HCT116 (cell line): Measurements from ENCODE around the gene CDH23. TPM values are rescaled to one million over a fixed set of nuclear protein-coding genes. Genes with fewer than 3 reads are reported as not detected.

Experiments used
- ATAC-seq: fragments of 200-7000 bp; cut with Tn5 transposase; 2 replicates; pipeline ENCODE4 v1.9.1; 2020; ENCODE audit warnings: mild to moderate bottlenecking, moderate library complexity
- BruUV-seq: library from RNA; stranded (reverse); fragments of 400-500 nt; replicated peaks from 2 replicates; lab custom pipeline; 2021; lab: Mats Ljungman, UMichigan
- CTCF ChIA-PET: fragments of 300-600 bp; sonication (Branson Sonifier 250); formaldehyde crosslinking; loops from one replicate; lab custom pipeline; 2021; ENCODE audit warnings: antibody characterized with exemption; lab: Charles Lee
- POLR2A ChIA-PET: fragments of 300-600, 350-600 bp; sonication (Branson Sonifier 250); formaldehyde crosslinking; loops from one replicate; lab custom pipeline; 2021; ENCODE audit warnings: antibody characterized with exemption; lab: Charles Lee
- RAD21 ChIA-PET, 2 experiments: fragments of 300-600 bp; sonication (Branson Sonifier 250); formaldehyde crosslinking; loops; one replicate each; lab custom pipeline; 2023; ENCODE audit warnings: low total read pairs in 2 of 2; ENCODE audit not compliant: uncharacterized antibody in 2 of 2, unreplicated experiment in 2 of 2, low non-redundant PET in 1 of 2; lab: Charles Lee
- DNase-seq: peaks from one replicate; pipeline ENCODE4 v3.0.0-alpha.2; 2010; ENCODE audit warnings: low read depth, low spot score
- H2AFZ ChIP-seq: fragments of 200-600 bp; shearing (Covaris generic), sonication (generic); 2 replicates; pipeline ENCODE4 v1.6.1; 2017; ENCODE audit warnings: low read depth, mixed run types, mixed read lengths, antibody characterized with exemption, low read length; ENCODE audit not compliant: poor library complexity, severe bottlenecking
- H3K27ac ChIP-seq: 2 replicates; pipeline ENCODE4 v1.5.1; 2012; ENCODE audit warnings: low read depth, low read length
- H3K27me3 ChIP-seq: fragments of 200-600 bp; sonication (generic); 2 replicates; pipeline ENCODE4 v1.6.1; 2016; ENCODE audit warnings: mixed run types, low read length, mixed read lengths; ENCODE audit not compliant: insufficient read depth
- H3K36me3 ChIP-seq, 2 experiments: fragments of 200-500 bp in 1 of 2; fragments of 200-600 bp in 1 of 2; sonication (Bioruptor generic) in 1 of 2; sonication (generic) in 1 of 2; 2 replicates each; pipeline versions ENCODE4 v1.5.1 to v1.6.1; 2014 to 2016; ENCODE audit warnings: low read length in 2 of 2, inconsistent platforms in 1 of 2, mixed read lengths in 1 of 2, mixed run types in 1 of 2; ENCODE audit not compliant: insufficient read depth in 2 of 2, control insufficient read depth in 1 of 2
- H3K4me1 ChIP-seq, 2 experiments: fragments of 200-600 bp in 1 of 2; sonication (generic) in 1 of 2; 2 replicates each; pipeline versions ENCODE4 v1.5.1 to v1.6.1; 2012 to 2017; ENCODE audit warnings: low read length in 2 of 2, inconsistent platforms in 1 of 2, mild to moderate bottlenecking in 1 of 2, mixed read lengths in 1 of 2, mixed run types in 1 of 2, moderate library complexity in 1 of 2; ENCODE audit not compliant: insufficient read depth in 2 of 2, control insufficient read depth in 1 of 2
- H3K4me2 ChIP-seq: fragments of 200-600 bp; sonication (generic); 2 replicates; pipeline ENCODE4 v1.6.1; 2017; ENCODE audit warnings: mixed run types, low read length, mixed read lengths
- H3K4me3 ChIP-seq, 2 experiments: fragments of 200-600 bp in 1 of 2; sonication (generic) in 1 of 2; replicated peaks in 1 of 2; 2 replicates each; pipeline ENCODE4 v1.5.1; 2011 to 2016; ENCODE audit warnings: low read length in 2 of 2, control low read depth in 1 of 2, low read depth in 1 of 2, mild to moderate bottlenecking in 1 of 2, mixed read lengths in 1 of 2, mixed run types in 1 of 2
- H3K79me2 ChIP-seq: fragments of 200-600 bp; sonication (generic); 2 replicates; pipeline ENCODE4 v1.6.1; 2017; ENCODE audit warnings: mild to moderate bottlenecking, mixed run types, low read length, moderate library complexity, mixed read lengths; ENCODE audit not compliant: insufficient read depth
- H3K9ac ChIP-seq: fragments of 200-600 bp; sonication (generic); 2 replicates; pipeline ENCODE4 v1.6.1; 2016; ENCODE audit warnings: low read length, mixed read lengths
- H3K9me2 ChIP-seq: fragments of 200-600 bp; sonication (generic), shearing (Covaris generic); 2 replicates; pipeline ENCODE4 v1.6.1; 2017; ENCODE audit warnings: mixed run types, mild to moderate bottlenecking, moderate library complexity; ENCODE audit not compliant: insufficient read depth
- H3K9me3 ChIP-seq, 2 experiments: fragments of 200-500 bp in 1 of 2; fragments of 200-600 bp in 1 of 2; sonication (Bioruptor generic) in 1 of 2; sonication (generic) in 1 of 2; 2 replicates each; pipeline ENCODE4 v1.6.1; 2014 to 2017; ENCODE audit warnings: low read length in 2 of 2, mixed read lengths in 2 of 2, inconsistent platforms in 1 of 2, low read depth in 1 of 2, mild to moderate bottlenecking in 1 of 2, mixed run types in 1 of 2, moderate library complexity in 1 of 2; ENCODE audit not compliant: control insufficient read depth in 1 of 2, insufficient read depth in 1 of 2
- H4K20me1 ChIP-seq: fragments of 200-600 bp; sonication (generic), shearing (Covaris generic); 2 replicates; pipeline ENCODE4 v1.6.1; 2017; ENCODE audit warnings: mixed run types, mild to moderate bottlenecking, moderate library complexity; ENCODE audit not compliant: insufficient read depth
- ATF3 ChIP-seq: IDR thresholded peaks from 2 replicates; pipeline ENCODE4 v1.6.1; 2012
- CEBPB ChIP-seq: IDR thresholded peaks from 2 replicates; pipeline ENCODE4 v1.6.1; 2012; ENCODE audit warnings: low read depth
- ELF1 ChIP-seq: IDR thresholded peaks from 2 replicates; pipeline ENCODE4 v1.6.1; 2012; ENCODE audit warnings: low read depth, borderline replicate concordance
- EZH2phosphoT487 ChIP-seq: fragments of 200-600 bp; IDR thresholded peaks from 2 replicates; pipeline ENCODE4 v1.6.1; 2018; ENCODE audit warnings: antibody characterized with exemption, borderline replicate concordance
- FOSL1 ChIP-seq: IDR thresholded peaks from 2 replicates; pipeline ENCODE4 v1.6.1; 2012; ENCODE audit warnings: low read depth
- JUND ChIP-seq: IDR thresholded peaks from 2 replicates; pipeline ENCODE4 v1.6.1; 2012
- POLR2A ChIP-seq: IDR thresholded peaks from 2 replicates; pipeline ENCODE4 v1.7.0; 2011; ENCODE audit warnings: borderline replicate concordance; ENCODE audit not compliant: insufficient read depth, insufficient read length; ENCODE audit errors: extremely low read depth
- POLR2AphosphoS5 ChIP-seq: IDR thresholded peaks from 2 replicates; pipeline ENCODE4 v1.6.1; 2011; ENCODE audit warnings: mild to moderate bottlenecking, low read depth, low read length, moderate library complexity
- RAD21 ChIP-seq: IDR thresholded peaks from 2 replicates; pipeline ENCODE4 v1.6.1; 2012; ENCODE audit warnings: low read depth, mild to moderate bottlenecking
- REST ChIP-seq: IDR thresholded peaks from 2 replicates; pipeline ENCODE4 v1.6.1; 2012; ENCODE audit warnings: low read depth
- SP1 ChIP-seq: IDR thresholded peaks from 2 replicates; pipeline ENCODE4 v1.6.1; 2012; ENCODE audit warnings: low read depth
- SRF ChIP-seq: IDR thresholded peaks from 2 replicates; pipeline ENCODE4 v1.6.1; 2012; ENCODE audit warnings: low read depth
- TCF7L2 ChIP-seq: IDR thresholded peaks from 2 replicates; pipeline ENCODE4 v1.7.0; 2011; ENCODE audit warnings: borderline replicate concordance, inconsistent platforms; ENCODE audit not compliant: insufficient read depth, insufficient read length; ENCODE audit errors: extremely low read depth
- YY1 ChIP-seq: IDR thresholded peaks from 2 replicates; pipeline ENCODE4 v1.6.1; 2011; ENCODE audit warnings: low read length, low read depth, moderate library complexity, mild to moderate bottlenecking; ENCODE audit not compliant: insufficient replicate concordance; ENCODE audit errors: extremely low read depth
- ZFX ChIP-seq: fragments of 450-650 bp; IDR thresholded peaks from 2 replicates; pipeline ENCODE4 v1.6.1; 2017
- ZNF274 ChIP-seq: fragments of 200-500 bp; sonication (Bioruptor generic); IDR thresholded peaks from 2 replicates; pipeline ENCODE4 v1.6.1; 2014; ENCODE audit warnings: mild to moderate bottlenecking, low read depth, low read length, inconsistent platforms
- intact Hi-C: fragments of 100-400 bp; cut with micrococcal nuclease; formaldehyde crosslinking; loops from 2 replicates; pipeline ENCODE4 v1.10.0; 2022
- total RNA-seq: library from RNA; stranded (reverse); gene quantifications from one replicate; pipeline ENCODE4 v1.2.1, GENCODE V29; 2021; ENCODE audit not compliant: unreplicated experiment
- TF ChIP-seq, protein P1 (sequence below): IDR thresholded peaks from 2 replicates; pipeline ENCODE4 v1.6.1; 2011; ENCODE audit warnings: mild to moderate bottlenecking, low read length, moderate library complexity; ENCODE audit not compliant: insufficient replicate concordance; ENCODE audit errors: extremely low read depth
- TF ChIP-seq, protein P2 (sequence below): IDR thresholded peaks from 2 replicates; pipeline ENCODE4 v1.6.1; 2012

CDH23 gene
- total RNA-seq, 1 experiment from 2014 or later = not detected

GRCh38 chr10:71611709-71612422 is 215.1 kb downstream of the CDH23 start:
- ChIA-PET RAD21 (no interaction called here), CTCF (interaction anchor here (3.2 kb wide), 1 partner anchor 85 kb away, joined by 12 read pairs; no protein-coding TSS in a partner anchor), POLR2A (interaction anchor here (0.7 kb wide), 1 partner anchor 81 kb away, joined by 3 read pairs; no protein-coding TSS in a partner anchor)
- Histone ChIP-seq H4K20me1 (no peaks in the 10 kb centered on the region), H3K9ac (no peak overlapping the region), H3K4me3 (no peak overlapping the region), H3K27ac (no peak overlapping the region), H3K79me2 (no peaks in the 10 kb centered on the region), H2AFZ (no peak overlapping the region), H3K27me3 (no peaks in the 10 kb centered on the region), H3K4me2 (no peak overlapping the region), H3K9me3 (no peaks in the 10 kb centered on the region), H3K9me2 (no peaks in the 10 kb centered on the region), H3K4me1 (peaks cover 5 to 24% of the 10 kb centered on the region in 2 experiments), H3K36me3 (no peaks in the 10 kb centered on the region)
- DNase-seq (no peak), ATAC-seq (no peak)
- intact Hi-C loops = no loop called here
- TF ChIP-seq ATF3 = no peak
- TF ChIP-seq FOSL1 = no peak
- no peak for TF ChIP-seq CEBPB
- no peak for TF ChIP-seq TCF7L2
- no peak for TF ChIP-seq REST
- no peak for TF ChIP-seq SP1
- TF ChIP-seq YY1 = no peak
- no peak for TF ChIP-seq SRF
- TF ChIP-seq, protein P1, sequence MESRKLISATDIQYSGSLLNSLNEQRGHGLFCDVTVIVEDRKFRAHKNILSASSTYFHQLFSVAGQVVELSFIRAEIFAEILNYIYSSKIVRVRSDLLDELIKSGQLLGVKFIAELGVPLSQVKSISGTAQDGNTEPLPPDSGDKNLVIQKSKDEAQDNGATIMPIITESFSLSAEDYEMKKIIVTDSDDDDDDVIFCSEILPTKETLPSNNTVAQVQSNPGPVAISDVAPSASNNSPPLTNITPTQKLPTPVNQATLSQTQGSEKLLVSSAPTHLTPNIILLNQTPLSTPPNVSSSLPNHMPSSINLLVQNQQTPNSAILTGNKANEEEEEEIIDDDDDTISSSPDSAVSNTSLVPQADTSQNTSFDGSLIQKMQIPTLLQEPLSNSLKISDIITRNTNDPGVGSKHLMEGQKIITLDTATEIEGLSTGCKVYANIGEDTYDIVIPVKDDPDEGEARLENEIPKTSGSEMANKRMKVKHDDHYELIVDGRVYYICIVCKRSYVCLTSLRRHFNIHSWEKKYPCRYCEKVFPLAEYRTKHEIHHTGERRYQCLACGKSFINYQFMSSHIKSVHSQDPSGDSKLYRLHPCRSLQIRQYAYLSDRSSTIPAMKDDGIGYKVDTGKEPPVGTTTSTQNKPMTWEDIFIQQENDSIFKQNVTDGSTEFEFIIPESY = no peak
- no peak for TF ChIP-seq ZNF274
- TF ChIP-seq, protein P2, sequence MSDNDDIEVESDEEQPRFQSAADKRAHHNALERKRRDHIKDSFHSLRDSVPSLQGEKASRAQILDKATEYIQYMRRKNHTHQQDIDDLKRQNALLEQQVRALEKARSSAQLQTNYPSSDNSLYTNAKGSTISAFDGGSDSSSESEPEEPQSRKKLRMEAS = no peak
- no peak for TF ChIP-seq RAD21
- TF ChIP-seq POLR2A = no peak
- TF ChIP-seq JUND = no peak
- TF ChIP-seq EZH2phosphoT487 = no peak
- no peak for TF ChIP-seq ELF1
- no peak for TF ChIP-seq POLR2AphosphoS5
- no peak for TF ChIP-seq ZFX
- BruUV-seq = no TSS peak
